OCI-LY3 (cell line): ENCODE results near the gene PIK3CD.

Experiments used
- CTCF ChIP-seq: fragments of 200-600, 300-600 bp; sonication (generic); IDR thresholded peaks from 2 replicates; pipeline ENCODE4 v1.5.1; 2014; ENCODE audit warnings: antibody characterized with exemption, low read length, low read depth
- EZH2phosphoT487 ChIP-seq: fragments of 200-600 bp; shearing (Covaris generic); IDR thresholded peaks from 2 replicates; pipeline ENCODE4 v1.6.1; 2018; ENCODE audit warnings: antibody characterized with exemption, mixed run types, low read depth

GRCh38 chr1:9760824-9761223, 109.3 kb downstream of the PIK3CD start:
- no peak for TF ChIP-seq CTCF
- TF ChIP-seq EZH2phosphoT487, result no peak
